IMR-90 (cell line): Measurements from ENCODE around the gene LTA. TPM values are rescaled to one million over a fixed set of nuclear protein-coding genes. Genes with fewer than 3 reads are reported as not detected.

ENCODE experiments used
- ATAC-seq: fragments of 200-7000 bp; cut with Tn5 transposase; 2 replicates; pipeline ENCODE4 v1.9.1; 2020; ENCODE audit warnings: low read depth, mild to moderate bottlenecking, moderate library complexity
- BruUV-seq: library from RNA; stranded (reverse); fragments of 400-500 nt; replicated peaks from 2 replicates; lab custom pipeline; 2021; lab: Mats Ljungman, UMichigan
- CTCF ChIA-PET: fragments of 300-600 bp; formaldehyde crosslinking; extraction: SDS; loops from one replicate; lab custom pipeline; 2021; ENCODE audit warnings: antibody characterized with exemption; lab: Yijun Ruan, JAX
- POLR2A ChIA-PET: fragments of 300-600 bp; sonication (Branson Sonifier 250); formaldehyde crosslinking; loops from one replicate; lab custom pipeline; 2022; ENCODE audit warnings: antibody characterized with exemption; ENCODE audit not compliant: unreplicated experiment; lab: Charles Lee
- DNase-seq: peaks from one replicate; pipeline ENCODE4 v3.0.0; 2013
- H2AFZ ChIP-seq: replicated peaks from 2 replicates; pipeline ENCODE3; 2013; ENCODE audit warnings: low read length, mild to moderate bottlenecking; ENCODE audit not compliant: poor library complexity
- H2AK5ac ChIP-seq: 2 replicates; pipeline ENCODE4 v1.6.1; 2013; ENCODE audit warnings: low read depth, low read length, inconsistent platforms
- H2AK9ac ChIP-seq: replicated peaks from 2 replicates; pipeline ENCODE3; 2013; ENCODE audit warnings: mild to moderate bottlenecking, low read depth, low read length, moderate library complexity; ENCODE audit not compliant: poor library complexity
- H2BK120ac ChIP-seq: 2 replicates; pipeline ENCODE4 v1.6.1; 2013; ENCODE audit warnings: low read depth, low read length, inconsistent platforms
- H2BK15ac ChIP-seq: 3 replicates; pipeline ENCODE4 v1.6.1; 2013; ENCODE audit warnings: low read depth, low read length, inconsistent platforms
- H2BK20ac ChIP-seq: 2 replicates; pipeline ENCODE4 v1.6.1; 2013; ENCODE audit warnings: low read depth, mild to moderate bottlenecking, inconsistent platforms, low read length, moderate library complexity
- H2BK5ac ChIP-seq: 2 replicates; pipeline ENCODE4 v1.6.1; 2013; ENCODE audit warnings: mild to moderate bottlenecking, low read depth, low read length, inconsistent platforms; ENCODE audit not compliant: poor library complexity, severe bottlenecking
- H3K14ac ChIP-seq: replicated peaks from 2 replicates; pipeline ENCODE4 v1.6.1; 2013; ENCODE audit warnings: low read depth, low read length, inconsistent platforms
- H3K18ac ChIP-seq: 2 replicates; pipeline ENCODE4 v1.6.1; 2013; ENCODE audit warnings: low read depth, low read length, control low read depth
- H3K23ac ChIP-seq: 2 replicates; pipeline ENCODE4 v1.6.1; 2013; ENCODE audit warnings: low read depth, low read length, inconsistent platforms
- H3K27ac ChIP-seq: 2 replicates; pipeline ENCODE4 v1.5.1; 2013; ENCODE audit warnings: mild to moderate bottlenecking, control low read depth, low read length; ENCODE audit not compliant: insufficient read depth
- H3K27me3 ChIP-seq: 2 replicates; pipeline ENCODE4 v1.6.1; 2013; ENCODE audit warnings: low read length; ENCODE audit not compliant: control insufficient read depth, insufficient read depth
- H3K36me3 ChIP-seq: 2 replicates; pipeline ENCODE4 v1.6.1; 2013; ENCODE audit warnings: low read length, mixed read lengths; ENCODE audit not compliant: control insufficient read depth, insufficient read depth
- H3K4ac ChIP-seq: 2 replicates; pipeline ENCODE4 v1.6.1; 2013; ENCODE audit warnings: low read depth, low read length, inconsistent platforms
- H3K4me1 ChIP-seq: 2 replicates; pipeline ENCODE4 v1.6.1; 2013; ENCODE audit warnings: low read length, mixed read lengths; ENCODE audit not compliant: control insufficient read depth, insufficient read depth
- H3K4me2 ChIP-seq: 2 replicates; pipeline ENCODE4 v1.6.1; 2013; ENCODE audit warnings: low read depth, mild to moderate bottlenecking, control low read depth, low read length, moderate library complexity
- H3K4me3 ChIP-seq: 2 replicates; pipeline ENCODE4 v1.5.1; 2013; ENCODE audit warnings: low read depth, mild to moderate bottlenecking, control low read depth, low read length, moderate library complexity; ENCODE audit not compliant: insufficient read depth
- H3K56ac ChIP-seq: 2 replicates; pipeline ENCODE4 v1.6.1; 2013; ENCODE audit warnings: low read length, inconsistent platforms; ENCODE audit not compliant: insufficient read depth; ENCODE audit errors: extremely low read depth
- H3K79me1 ChIP-seq, 2 experiments: 2 replicates each; pipeline ENCODE4 v1.6.1; 2013; ENCODE audit warnings: low read length in 2 of 2, inconsistent platforms in 1 of 2, low read depth in 1 of 2
- H3K9ac ChIP-seq: 2 replicates; pipeline ENCODE4 v1.6.1; 2013; ENCODE audit warnings: low read depth, low read length, control low read depth
- H3K9me1 ChIP-seq: 2 replicates; pipeline ENCODE4 v1.6.1; 2013; ENCODE audit warnings: low read length, inconsistent platforms; ENCODE audit not compliant: insufficient read depth
- H3K9me3 ChIP-seq: 2 replicates; pipeline ENCODE4 v1.6.1; 2013; ENCODE audit warnings: low read length; ENCODE audit not compliant: control insufficient read depth, insufficient read depth
- H4K20me1 ChIP-seq: 2 replicates; pipeline ENCODE4 v1.6.1; 2013; ENCODE audit warnings: low read length, inconsistent platforms; ENCODE audit not compliant: insufficient read depth
- H4K5ac ChIP-seq: 2 replicates; pipeline ENCODE4 v1.6.1; 2013; ENCODE audit warnings: mild to moderate bottlenecking, low read depth, low read length, control low read depth
- H4K8ac ChIP-seq, 2 experiments: 2 replicates each; pipeline ENCODE4 v1.6.1; 2013; ENCODE audit warnings: low read depth in 2 of 2, low read length in 2 of 2, control low read depth in 1 of 2, inconsistent platforms in 1 of 2
- H4K91ac ChIP-seq: 2 replicates; pipeline ENCODE4 v1.6.1; 2013; ENCODE audit warnings: low read depth, low read length, inconsistent platforms; ENCODE audit not compliant: insufficient read depth
- CEBPB ChIP-seq: IDR thresholded peaks from 2 replicates; pipeline ENCODE4 v1.6.1; 2012; ENCODE audit warnings: low read depth, low read length, improper control_type of control experiment
- CHD1 ChIP-seq: IDR thresholded peaks from 2 replicates; pipeline ENCODE4 v1.6.1; 2012; ENCODE audit warnings: low read depth, low read length, improper control_type of control experiment
- FOS ChIP-seq: fragments of 150-350 bp; IDR thresholded peaks from 2 replicates; pipeline ENCODE4 v1.6.1; 2016; ENCODE audit warnings: low read depth, low read length
- MXI1 ChIP-seq: IDR thresholded peaks from 2 replicates; pipeline ENCODE4 v1.6.1; 2012; ENCODE audit warnings: low read depth, mild to moderate bottlenecking, low read length, moderate library complexity, borderline replicate concordance
- RCOR1 ChIP-seq: IDR thresholded peaks from 2 replicates; pipeline ENCODE4 v1.6.1; 2012; ENCODE audit warnings: mild to moderate bottlenecking, low read length, improper control_type of control experiment; ENCODE audit not compliant: insufficient replicate concordance
- WGBS, 2 experiments: methylation state at CpG; one replicate each; pipeline versions ENCODE4 v1.1.5 to v1.1.7; 2013; ENCODE audit warnings: missing lambda C conversion rate in 2 of 2; ENCODE audit not compliant: insufficient read length in 1 of 2; ENCODE audit errors: extremely low coverage in 2 of 2; 5-methylcytosine and 5-hydroxymethylcytosine counted together
- dilution Hi-C: fragments of 300-500 bp; cut with HindIII; formaldehyde crosslinking; loops from one replicate; pipeline ENCODE4 v1.14.3; 2018; ENCODE audit warnings: low sequenced_read_pairs; ENCODE audit not compliant: unreplicated experiment
- in situ Hi-C: fragments of 300-500 bp; cut with MboI; formaldehyde crosslinking; loops from 3 replicates; pipeline ENCODE4 v1.14.3; 2019; ENCODE audit warnings: low sequenced_read_pairs, inconsistent platforms, mixed read lengths
- intact Hi-C: fragments of 100-400 bp; cut with micrococcal nuclease; formaldehyde crosslinking; loops from 2 replicates; pipeline ENCODE4 v1.10.0; 2022
- polyA plus RNA-seq, 3 experiments: library from polyadenylated mRNA; depleted of rRNA; stranded (reverse); fragments of >200 nt; gene quantifications; 2 replicates each; pipeline ENCODE4 v1.2.3, GENCODE V29; 2012; ENCODE audit warnings: low replicate concordance in 1 of 3
- total RNA-seq: library from RNA; depleted of rRNA; stranded (reverse); fragments of >200 nt; gene quantifications from 2 replicates; pipeline ENCODE4 v1.2.3, GENCODE V29; 2012
- TF ChIP-seq, protein P1 (sequence below): fragments of 150-350 bp; IDR thresholded peaks from 2 replicates; pipeline ENCODE4 v1.6.1; 2017; ENCODE audit warnings: mild to moderate bottlenecking, antibody characterized with exemption, low read length, low read depth

The LTA gene
- total and polyA plus RNA-seq, 2 of the 4 experiments (the other 2 are of a cell fraction): not detected

DNA sequence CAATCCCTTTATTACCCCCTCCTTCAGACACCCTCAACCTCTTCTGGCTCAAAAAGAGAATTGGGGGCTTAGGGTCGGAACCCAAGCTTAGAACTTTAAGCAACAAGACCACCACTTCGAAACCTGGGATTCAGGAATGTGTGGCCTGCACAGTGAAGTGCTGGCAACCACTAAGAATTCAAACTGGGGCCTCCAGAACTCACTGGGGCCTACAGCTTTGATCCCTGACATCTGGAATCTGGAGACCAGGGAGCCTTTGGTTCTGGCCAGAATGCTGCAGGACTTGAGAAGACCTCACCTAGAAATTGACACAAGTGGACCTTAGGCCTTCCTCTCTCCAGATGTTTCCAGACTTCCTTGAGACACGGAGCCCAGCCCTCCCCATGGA lies 5.5 kb downstream of the LTA start:
- TF ChIP-seq MXI1 (no peak), FOS (no peak), CHD1 (no peak), RCOR1 (no peak), CEBPB (no peak)
- TF ChIP-seq, protein P1, sequence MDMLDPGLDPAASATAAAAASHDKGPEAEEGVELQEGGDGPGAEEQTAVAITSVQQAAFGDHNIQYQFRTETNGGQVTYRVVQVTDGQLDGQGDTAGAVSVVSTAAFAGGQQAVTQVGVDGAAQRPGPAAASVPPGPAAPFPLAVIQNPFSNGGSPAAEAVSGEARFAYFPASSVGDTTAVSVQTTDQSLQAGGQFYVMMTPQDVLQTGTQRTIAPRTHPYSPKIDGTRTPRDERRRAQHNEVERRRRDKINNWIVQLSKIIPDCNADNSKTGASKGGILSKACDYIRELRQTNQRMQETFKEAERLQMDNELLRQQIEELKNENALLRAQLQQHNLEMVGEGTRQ: no peak
- Histone ChIP-seq H3K4ac (no peak overlapping the region), H2BK20ac (no peak overlapping the region), H3K23ac (no peak overlapping the region), H3K4me1 (peaks cover 4% of the 10 kb centered on the region; the same call in 1 of the 2 replicates), H3K4me2 (no peak overlapping the region), H3K27ac (no peak overlapping the region), H4K8ac (no peak overlapping the region), H3K27me3 (peaks cover 25% of the 10 kb centered on the region), H3K9ac (no peak overlapping the region), H2AK9ac (no peak overlapping the region), H3K14ac (no peak overlapping the region), H3K18ac (no peak overlapping the region), H3K9me3 (no peaks in the 10 kb centered on the region), H2BK120ac (no peak overlapping the region), H4K91ac (no peak overlapping the region), H2AK5ac (no peak overlapping the region), H4K20me1 (no peaks in the 10 kb centered on the region), H3K56ac (no peak overlapping the region), H3K9me1 (no peaks in the 10 kb centered on the region; the same call in 1 of the 2 replicates), H2AFZ (no peak overlapping the region), H3K4me3 (no peak overlapping the region), H2BK5ac (no peak overlapping the region), H3K36me3 (no peaks in the 10 kb centered on the region), H3K79me1 (no peaks in the 10 kb centered on the region), H4K5ac (no peak overlapping the region), H2BK15ac (no peak overlapping the region)
- DNase-seq (no peak), ATAC-seq (no peak)
- ChIA-PET POLR2A (no interaction called here), CTCF (interaction anchor here (1.1 to 1.2 kb wide), 2 partner anchors 26 to 31 kb away, joined by 3 read pairs; partner anchors contain the start of gene ATP6V1G2)
- no CpG with 5 or more reads among the region's 3 CpGs for WGBS, 2 experiments
- in situ Hi-C loops (no loop called here), dilution Hi-C loops (no loop called here), intact Hi-C loops (no loop called here)
- BruUV-seq: no TSS peak
